Embryonic facial prominence (tissue), 1 donor: ENCODE data around the gene PTPRR.

Source experiments
- DNase-seq: peaks from one replicate; pipeline ENCODE4 v3.0.0-alpha.2; 2016; ENCODE audit errors: extremely low spot score

Gene PTPRR

DNA sequence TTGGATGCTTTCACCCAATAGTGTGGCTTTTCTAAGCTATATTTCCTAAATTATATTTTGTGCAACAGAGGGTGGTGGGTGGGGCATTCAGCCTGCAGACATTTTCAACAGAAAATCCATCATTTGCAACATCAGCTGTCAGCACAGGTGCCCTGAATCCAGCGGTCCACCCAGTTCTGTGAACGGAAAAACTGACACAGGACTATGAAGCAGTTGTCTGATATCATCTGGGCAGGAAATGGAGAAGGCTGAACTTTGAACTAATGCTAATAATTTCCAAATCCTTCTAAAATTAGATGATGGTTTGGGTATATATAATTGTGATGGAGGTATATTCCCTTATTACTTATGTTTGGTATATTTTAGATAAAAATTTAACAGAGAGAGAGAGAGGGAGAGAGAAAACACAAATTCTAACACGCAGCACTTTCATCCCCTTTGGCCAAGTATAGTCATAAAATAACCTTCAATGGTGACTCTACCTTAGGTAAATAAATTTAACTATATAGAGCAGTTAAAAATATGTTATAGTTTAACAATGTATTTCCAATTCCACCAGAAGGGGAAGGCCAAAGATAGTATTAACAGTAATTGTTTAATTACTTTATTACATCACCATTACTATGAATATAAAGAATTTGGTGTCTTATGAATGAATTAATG, 225.0 kb downstream of the PTPRR start:
- DNase-seq = no peak

DNA sequence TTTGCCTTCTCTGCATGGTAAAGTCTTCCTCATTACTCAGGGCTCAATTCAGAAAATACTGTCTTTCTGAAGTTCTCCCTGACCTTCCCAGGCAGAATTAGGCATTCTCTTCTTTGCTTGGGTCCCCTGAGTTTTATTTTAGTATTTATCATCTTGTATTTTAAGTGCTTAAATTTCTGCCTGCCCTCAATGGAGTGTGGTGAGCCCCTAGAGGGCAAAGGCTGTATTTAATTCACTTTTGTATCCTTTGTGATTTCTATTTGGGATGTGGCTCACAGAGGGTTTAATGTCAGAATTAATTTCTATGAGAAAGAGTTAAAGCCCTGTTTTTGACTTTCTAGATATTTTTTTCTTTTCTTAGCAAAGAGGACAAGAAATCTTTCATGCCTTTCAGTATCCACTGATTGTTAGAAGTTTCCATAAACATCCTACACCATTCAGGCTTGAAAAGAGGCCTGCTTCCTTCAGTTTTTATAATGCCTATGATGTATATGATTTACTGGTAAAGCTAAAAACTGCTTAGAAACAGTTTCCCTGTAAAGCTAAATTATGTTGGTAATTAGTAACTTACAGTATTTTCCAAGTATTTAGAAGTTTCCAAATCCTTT, 227.8 kb downstream of the PTPRR start:
- no peak for DNase-seq

DNA sequence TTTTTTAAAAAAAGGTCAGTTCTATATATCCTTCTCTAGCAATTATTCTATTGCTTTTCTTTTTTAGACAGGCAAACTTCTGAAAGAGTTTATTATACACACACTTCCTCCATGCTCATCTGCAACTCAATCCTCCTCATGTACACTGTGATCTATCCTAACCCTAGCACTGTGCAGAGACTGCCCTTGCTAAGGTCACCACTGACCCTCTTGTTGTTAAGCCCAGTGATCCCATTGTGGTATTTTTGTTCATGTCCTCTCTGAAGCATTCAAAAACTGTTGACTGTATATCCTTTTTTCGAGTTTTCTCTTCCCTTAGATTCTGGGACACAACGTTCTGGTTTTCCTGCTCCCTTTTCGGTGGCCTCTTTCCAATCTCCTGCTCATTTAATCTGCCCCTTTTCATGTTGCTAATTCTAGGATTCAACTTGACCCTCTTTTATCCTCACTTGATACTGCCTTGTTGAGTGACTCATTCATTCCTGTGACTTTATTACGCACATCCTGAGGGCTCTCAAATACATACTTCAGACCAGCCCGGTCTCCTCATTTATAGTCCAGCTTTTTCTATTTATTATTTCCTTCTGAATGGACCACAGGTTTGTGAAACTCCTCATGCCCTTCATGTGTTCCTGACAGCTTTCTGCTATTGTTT, 229.4 kb downstream of the PTPRR start:
- DNase-seq = no peak

DNA sequence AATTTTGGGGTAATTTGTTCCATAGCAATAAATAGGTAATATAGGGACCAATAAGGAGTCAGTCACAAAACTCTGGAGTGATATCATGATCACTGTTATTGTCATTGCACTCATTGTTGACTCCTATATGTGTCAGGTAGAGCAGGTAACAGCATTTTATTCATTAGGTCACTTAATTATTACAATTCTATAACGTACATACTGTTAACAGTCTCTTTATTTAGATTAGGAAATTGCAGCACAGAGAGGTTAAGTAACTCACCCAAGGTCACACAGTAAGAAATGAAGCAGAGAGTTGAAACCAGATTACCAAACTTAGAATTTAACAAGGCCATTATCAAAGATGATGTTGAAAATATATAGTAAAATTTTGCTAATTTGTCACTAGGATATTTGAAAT, 233.6 kb downstream of the PTPRR start:
- no peak for DNase-seq

DNA sequence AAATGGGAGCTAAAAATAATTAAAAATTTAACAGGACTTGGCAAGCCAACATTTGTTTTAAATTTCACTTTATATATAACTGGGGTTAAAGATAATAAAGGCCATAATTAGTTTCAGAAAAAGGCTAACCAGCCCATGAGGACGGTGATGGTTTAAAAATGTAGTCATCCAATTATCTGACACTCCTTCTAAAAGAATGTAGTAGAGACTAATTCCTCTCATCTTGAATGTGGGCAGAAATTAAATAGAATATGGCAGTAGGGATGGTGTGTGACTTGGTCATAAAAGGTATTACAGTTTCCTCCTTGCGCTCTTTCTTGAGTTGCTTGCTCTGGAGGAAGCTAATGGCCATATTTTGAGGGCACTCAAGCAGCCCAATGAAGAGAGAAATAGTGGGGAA, 234.2 kb downstream of the PTPRR start:
- no peak for DNase-seq

DNA sequence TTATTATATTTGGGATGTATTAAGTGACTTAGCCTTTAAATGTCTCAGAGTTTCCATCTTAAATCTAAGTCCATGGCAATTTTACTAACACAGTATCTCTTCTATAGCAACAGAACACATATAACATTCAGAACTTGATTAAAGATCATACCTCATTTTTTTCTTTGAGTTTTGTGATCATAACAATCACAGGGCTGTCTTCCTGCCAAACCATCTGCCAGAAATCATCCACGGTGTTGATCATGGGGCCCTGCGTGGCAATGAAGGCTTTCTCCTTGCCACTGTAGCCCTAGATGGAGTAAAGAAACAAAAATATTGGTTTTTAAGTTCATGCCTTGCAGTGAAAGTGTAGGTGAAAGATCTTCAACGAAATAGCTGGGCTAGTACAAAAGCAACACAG, 236.6 kb downstream of the PTPRR start:
- DNase-seq = no peak

DNA sequence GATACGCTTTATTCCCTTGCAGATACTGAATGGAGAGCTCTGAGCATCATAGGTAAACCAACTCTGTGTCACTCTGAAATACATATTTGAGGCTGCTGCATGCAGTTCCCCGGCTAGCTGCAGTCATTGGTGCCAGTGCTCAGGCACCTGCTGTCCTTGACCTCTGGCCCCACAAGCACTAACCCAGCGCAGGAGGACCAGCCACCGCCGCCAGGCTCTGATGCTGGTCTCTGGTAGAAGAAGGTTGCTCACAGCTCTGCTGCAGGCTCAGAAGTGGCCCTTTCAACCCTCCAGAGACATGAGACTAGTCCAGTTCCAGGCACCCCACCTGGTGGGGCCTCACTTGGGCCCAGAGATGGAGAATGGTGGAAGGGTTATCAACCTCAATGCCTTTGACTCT, 248.8 kb downstream of the PTPRR start:
- no peak for DNase-seq

DNA sequence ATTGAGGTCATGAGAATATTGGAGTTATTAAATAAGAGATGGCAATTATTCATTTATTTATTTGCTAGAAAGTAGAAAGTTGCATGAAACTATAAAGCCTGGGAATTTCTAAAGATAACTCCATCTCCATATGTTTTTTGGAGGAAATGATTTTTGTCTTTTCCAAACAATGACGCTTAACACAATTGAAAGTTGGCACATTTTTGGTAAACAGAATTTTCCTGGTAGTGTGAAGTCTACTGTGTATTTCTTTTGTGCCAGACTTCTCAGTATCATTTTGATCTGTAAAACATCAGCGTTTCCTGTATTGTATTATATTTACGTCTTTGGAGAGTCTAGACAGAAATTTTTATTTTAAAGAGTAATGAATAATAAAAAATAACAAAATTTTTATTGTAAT, 249.6 kb downstream of the PTPRR start:
- no peak for DNase-seq

DNA sequence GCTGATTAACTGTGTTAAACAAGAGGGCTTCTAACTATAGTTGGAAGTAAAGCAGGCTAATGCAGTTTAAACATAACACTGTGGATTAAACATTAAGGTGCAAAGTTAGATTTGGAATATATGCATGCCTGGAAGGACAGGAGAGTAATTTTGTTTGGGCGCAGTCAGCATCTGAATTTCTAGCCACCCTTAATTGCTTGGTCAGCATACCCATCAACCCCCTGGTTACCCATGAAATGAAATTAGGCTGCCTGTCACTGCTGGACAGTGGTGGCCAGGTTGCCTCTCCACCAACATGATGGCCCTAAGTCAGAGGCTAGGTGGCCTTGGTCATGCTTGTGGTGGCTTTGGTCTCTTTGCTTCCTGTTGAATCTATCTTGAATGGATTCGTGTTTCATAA, 253.3 kb downstream of the PTPRR start:
- no peak for DNase-seq

DNA sequence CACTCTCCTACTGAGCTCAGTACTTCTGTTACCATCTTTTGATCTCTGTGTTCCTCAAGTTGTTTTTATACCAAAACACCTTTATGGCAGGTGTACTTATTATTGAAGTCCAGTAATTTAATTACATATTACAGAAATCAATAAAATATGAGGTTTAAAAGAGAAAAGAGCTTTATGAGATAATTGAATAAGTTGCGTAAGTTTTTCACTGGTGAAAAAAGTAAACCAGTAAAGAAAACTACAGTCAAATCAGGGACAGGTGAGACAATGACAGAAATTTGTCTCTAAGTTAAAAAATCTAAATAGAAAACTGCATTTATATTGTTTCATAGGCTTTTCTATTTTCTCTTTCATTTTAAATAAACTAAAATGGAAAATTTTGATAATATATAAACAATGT, 254.2 kb downstream of the PTPRR start:
- DNase-seq = no peak

DNA sequence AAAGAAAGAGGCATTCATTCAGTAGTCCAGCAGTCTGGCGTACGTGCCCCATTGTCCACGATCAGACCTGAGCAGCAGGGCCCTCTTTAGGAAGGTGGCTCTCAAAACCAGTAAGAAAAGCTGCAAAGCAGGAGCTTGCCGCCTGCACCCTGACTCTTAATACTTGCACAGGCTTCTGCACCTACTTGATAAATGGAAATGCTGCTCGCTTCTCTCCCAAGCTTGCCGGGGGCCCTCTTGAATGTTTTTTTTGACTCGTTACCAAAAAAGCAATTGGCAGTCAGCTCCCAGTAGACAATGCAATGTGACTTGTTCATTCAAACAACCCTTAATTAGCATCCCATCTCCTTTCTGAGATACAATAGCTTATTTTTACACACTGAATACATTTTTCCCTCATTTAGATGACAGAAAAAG, 256.1 kb downstream of the PTPRR start:
- no peak for DNase-seq

DNA sequence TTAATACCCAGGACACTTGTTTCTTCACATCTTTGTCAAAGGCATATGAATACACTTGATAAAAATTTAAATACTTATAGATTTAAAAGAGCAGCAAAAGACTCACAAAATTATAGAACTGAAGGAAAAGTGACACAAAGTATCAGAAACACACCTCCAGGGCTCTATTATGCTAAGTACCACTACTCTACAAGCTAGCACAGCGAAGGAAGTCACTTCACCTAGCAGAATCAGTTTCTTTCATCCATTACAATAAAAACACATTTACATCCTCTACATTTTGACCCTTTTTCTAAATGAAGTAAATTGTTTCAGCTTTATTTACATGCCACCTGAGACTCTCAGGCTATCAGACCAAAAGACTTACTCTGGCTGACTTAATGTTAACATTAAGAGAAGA, 256.7 kb downstream of the PTPRR start:
- DNase-seq = no peak

DNA sequence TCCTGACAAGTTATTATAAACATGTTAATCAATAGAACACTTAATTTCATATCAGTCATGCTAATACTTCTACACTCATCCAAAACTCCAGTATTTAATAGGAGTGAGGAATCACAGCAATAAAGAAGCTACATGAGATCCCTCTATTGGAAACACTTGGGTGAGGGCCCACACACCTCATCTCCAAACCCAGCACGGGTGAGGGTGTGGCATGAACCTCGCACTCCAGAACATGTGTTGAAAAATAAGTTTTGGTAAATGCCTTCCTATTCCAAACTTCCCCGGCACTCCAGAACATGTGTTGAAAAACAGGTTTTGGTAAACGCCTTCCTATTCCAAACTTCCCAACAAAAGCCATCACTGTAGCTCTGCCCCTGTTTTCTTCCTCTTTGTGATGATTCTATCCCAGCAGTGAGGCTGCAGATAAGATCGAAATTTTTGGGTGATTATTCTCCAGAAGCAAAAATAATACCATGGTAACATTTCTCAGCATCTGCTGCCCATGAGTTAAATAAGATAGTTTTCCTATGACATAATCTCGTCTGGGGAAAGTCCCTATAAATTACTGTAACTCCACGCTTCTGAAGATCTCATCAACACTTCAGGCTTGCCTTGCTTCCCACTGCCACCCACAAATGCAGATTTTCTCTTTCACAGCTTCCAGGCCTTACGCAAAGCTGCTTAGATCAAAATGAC, 258.9 kb downstream of the PTPRR start:
- DNase-seq = no peak

DNA sequence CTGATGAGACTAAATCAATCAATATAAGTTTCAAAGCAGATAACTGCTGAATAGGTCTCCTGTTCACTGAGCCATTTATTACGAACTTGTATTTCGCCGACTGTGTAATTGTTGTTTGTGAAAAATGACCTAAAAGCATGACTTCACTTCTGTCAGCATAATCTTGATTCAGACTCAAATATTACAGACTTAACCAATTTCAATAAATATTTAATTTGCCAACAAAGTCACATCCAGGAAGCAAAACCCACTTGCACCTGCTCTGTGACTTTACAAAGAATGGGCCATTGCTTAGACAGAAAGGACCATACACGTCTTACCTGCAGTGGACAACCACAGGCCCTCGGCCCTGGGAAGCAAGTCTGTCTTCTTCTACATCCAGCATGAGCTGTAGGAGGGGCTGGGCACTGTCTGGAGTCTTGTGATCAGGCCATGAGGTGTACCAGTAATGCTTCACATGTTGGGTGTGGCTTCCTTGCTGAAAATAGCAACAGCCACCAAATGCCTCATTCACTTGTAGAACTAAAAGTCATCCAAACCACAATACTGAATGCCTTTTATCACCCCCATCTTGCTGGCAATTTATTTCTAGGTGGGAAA, 259.8 kb downstream of the PTPRR start:
- DNase-seq = no peak

DNA sequence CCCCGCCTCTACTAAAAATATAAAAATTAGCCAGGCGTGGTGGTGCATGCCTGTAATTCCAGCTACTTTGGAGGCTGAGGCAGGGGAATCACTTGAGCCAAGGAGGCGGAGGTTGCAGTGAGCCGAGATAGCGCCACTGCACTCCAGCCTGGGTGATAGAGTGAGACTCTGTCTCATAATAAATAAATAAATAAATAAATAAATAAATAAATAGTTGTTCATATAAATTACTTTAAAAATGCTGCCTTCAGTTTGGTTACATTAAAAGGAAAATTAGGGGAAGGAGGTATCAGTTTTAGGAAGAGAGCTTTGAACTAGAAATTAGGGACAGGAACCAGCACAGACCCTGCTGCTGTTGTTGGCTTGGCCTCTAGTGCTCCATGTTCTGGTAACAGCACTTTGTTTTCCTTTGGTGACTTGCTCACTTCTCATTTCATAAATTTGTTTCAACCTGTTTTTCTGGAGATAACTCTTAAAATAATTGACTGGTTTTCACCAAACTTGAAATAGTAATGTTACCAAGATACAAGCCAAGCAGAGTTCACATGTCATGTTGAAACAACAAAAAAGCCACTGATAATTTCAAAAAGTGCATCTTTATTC, 260.4 kb downstream of the PTPRR start:
- DNase-seq = no peak

DNA sequence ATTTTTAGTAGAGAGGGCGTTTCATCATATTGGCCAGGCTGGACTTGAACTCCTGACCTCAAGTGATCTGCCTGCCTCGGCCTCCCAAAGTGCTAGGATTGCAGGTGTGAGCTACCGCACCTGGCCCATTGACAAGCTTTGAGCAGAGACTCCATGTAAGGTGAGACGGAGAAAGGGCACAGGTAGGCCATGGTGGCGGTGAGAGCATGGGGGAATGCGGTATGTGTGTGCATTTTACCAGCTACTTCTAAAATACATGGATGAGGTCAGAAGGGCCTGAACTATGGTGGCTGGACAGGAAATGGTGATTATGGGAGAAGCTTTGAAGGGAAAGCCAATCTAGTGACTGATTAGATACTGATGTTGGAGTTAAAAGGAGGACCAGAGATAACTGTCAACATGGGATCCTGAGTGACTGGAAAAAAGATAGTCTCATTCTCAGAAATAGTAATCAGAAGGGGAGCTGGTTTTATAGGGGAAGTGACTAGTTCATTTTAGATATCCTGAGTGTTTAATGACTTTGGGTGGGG, 261.4 kb downstream of the PTPRR start:
- no peak for DNase-seq

DNA sequence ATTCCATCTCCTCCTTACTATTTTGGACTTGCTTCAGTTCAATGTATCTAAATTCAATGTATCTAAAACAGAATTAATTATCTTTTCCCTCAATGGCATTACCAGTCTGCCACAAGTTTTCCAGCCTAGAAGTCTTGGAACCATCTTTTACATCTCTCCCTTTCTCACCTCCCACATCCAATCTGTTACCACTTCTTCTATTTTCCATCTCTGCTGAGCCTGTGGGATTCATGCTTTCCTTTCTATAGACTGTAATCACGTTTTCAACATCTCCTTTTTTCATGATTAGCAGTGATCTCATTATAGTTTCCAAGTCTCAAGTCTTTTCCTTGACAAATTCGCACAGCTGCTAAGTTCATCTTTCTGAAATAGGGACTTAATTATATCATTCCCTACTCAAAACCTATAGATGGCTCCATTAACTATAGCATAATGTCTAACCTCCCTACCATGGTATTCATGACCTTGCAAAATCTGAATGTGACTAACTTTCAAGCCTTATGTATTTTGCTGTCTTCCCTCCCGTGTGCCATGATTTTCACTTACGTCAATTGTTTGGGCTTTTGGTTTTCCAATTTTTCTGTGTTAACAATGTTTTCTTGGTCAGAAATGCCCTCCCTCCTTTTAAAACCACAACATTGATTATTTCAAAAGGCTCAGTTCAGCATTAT, 262.8 kb downstream of the PTPRR start:
- no peak for DNase-seq

DNA sequence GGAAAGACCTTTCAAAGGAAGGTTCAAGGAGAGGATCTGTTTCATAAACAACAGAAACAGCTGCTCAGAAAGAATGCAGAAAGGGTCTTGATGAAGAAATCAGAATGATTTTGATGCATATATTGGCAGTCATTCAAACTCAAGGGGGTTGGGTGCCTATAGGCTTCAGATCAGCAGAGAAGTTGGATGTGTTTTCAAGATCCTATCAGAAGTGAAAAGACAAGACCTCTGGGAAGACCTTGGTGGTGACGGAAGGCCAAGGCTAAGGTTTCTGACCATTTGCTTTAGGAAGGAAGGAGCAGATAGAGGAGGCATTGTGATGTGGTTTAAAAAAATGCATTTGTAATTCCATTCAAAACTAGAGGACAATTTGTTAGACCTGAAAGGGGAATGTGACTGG, 268.1 kb downstream of the PTPRR start:
- DNase-seq = no peak

DNA sequence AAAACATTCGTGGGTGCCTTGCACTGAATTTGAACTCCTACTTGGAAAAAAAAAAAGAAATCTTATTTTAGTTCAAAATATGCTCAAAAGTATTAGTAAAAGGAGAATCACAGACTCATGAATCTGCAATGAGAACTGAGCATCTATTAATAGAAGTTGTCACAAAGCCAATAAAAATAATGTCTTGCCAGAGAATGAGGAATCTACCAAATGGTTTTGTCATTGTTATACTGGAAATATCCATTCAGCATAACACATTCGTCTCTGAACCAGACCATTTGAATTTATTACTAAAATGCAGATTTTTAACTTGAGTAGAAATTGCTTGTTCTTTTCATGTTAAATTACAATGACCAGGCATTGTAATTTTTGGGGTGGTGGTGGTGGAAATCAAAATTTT, 271.7 kb downstream of the PTPRR start:
- DNase-seq = no peak

DNA sequence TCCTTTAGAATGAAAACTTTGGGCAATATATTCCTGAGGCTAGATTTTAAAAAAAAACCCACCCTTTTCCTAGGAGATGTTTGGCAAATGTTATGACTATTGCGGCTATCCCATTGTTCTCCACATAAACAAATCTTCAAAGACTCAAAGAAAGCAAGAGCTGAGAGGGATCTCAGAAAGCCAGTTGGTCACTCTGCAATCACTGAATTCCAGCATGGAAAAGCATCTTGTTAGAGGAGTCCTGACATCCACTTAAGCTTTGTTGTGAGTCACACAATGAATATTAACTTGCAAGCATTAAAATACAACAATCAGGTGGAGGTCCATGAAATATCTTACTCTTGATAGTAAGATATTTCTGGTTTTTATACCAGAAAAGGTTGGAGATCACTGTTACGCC, 272.3 kb downstream of the PTPRR start:
- no peak for DNase-seq

DNA sequence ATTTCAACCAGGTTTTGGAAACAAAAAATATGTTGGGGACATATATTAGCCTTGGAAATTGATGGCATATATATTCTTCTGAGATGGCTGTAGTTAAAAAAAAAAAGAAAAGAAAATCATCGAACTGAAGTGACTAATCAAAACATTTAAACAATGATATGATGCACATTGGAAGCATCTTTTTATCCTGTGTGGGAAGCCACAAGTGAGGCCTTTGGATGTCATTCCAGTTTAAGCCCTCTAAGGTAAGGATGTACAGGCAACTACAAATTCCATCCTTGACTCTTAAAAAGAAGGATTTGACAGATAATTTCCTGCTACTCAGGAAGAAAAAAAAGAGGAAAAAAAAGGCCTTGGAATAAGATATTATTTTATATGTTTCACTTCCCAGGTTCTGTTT, 273.7 kb downstream of the PTPRR start:
- DNase-seq = no peak
